SJSA1 (cell line): ENCODE measurements around the gene NDUFS1. TPM values are rescaled to one million over a fixed set of nuclear protein-coding genes. Genes with fewer than 3 reads are reported as not detected.
A peak's percentile ranks its signal among the peaks of the same experiment; 100 is the strongest.
"Not testable (repeated sequence)": the region's sequence is repeated elsewhere in the genome, so short reads cannot be mapped to it uniquely, and the experiment has no call there.

Experiments
- DNase-seq, 2 experiments: peaks; one replicate each; pipeline ENCODE4 v3.0.0-alpha.2; 2015 to 2020; ENCODE audit warnings: low spot score in 2 of 2, low read depth in 1 of 2
- H3K27ac ChIP-seq: fragments of 250-450 bp; sonication (Bioruptor Pico); 2 replicates; pipeline ENCODE4 v1.5.1; 2020; ENCODE audit warnings: mild to moderate bottlenecking, moderate library complexity
- H3K27me3 ChIP-seq: fragments of 250-450 bp; sonication (Bioruptor Pico); replicated peaks from 2 replicates; pipeline ENCODE4 v1.5.1; 2020; ENCODE audit warnings: mild to moderate bottlenecking, moderate library complexity
- H3K36me3 ChIP-seq: fragments of 250-450 bp; sonication (Bioruptor Pico); 2 replicates; pipeline ENCODE4 v1.5.1; 2020; ENCODE audit warnings: mild to moderate bottlenecking
- H3K4me1 ChIP-seq: fragments of 250-450 bp; sonication (Bioruptor Pico); replicated peaks from 2 replicates; pipeline ENCODE4 v1.6.1; 2021; ENCODE audit warnings: mild to moderate bottlenecking
- H3K4me3 ChIP-seq: fragments of 250-450 bp; sonication (Bioruptor Pico); 2 replicates; pipeline ENCODE4 v1.5.1; 2020; ENCODE audit warnings: mild to moderate bottlenecking
- H3K9me3 ChIP-seq: fragments of 250-450 bp; sonication (Bioruptor Pico); replicated peaks from 2 replicates; pipeline ENCODE4 v1.5.1; 2020; ENCODE audit warnings: mild to moderate bottlenecking
- total RNA-seq: library from RNA; depleted of rRNA; stranded (reverse); fragments of >200 nt; shearing (Covaris generic); gene quantifications from 2 replicates; pipeline ENCODE4 v1.2.3, GENCODE V29; 2014

Gene NDUFS1
- total RNA-seq, 1 experiment from 2014 or later, result 162 TPM

DNA sequence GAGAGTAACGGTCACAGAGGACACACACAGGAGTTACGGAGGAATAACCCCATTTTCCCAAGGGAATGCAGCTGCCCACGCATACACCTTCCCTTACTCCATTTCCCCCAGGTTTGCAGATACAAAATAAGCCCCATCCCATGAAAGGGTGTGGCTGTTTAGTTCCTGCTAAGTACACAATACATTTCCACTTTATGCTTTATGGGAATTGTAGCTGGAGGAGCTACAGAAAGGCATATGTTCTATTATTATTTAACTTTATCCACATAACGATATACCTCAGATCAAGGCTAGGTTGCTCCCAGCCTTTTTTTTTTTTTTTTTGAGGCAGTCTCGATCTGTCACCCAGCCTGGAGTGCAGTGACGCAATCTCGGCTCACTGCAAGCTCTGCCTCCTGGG lies 50.5 kb downstream of the NDUFS1 start:
- DNase-seq, result no peak
- H3K9me3 ChIP-seq, result no peaks in the 10 kb centered on the region
- H3K4me3 ChIP-seq, result no peak overlapping the region
- no peak overlapping the region for H3K27ac ChIP-seq
- peaks cover 10% of the 10 kb centered on the region for H3K4me1 ChIP-seq
- H3K36me3 ChIP-seq, result no peaks in the 10 kb centered on the region
- H3K27me3 ChIP-seq, result no peaks in the 10 kb centered on the region

DNA sequence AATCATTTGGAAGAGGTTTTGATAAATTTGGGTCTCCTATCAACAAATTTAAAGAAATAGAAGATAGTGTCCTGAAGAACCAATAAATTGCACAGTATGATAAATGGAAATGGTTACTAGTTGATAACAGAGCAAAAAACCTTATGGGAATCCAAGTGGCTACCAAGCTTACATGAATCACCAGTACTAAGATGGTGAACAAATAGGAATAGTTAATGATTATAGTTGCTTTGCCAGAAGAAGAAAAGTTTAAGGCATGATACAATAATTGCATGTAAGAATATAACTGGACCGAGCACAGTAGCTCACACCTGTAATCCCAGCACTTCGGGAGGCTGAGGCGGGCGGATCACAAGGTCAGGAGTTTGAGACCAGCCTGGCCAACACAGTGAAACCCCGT lies 53.7 kb downstream of the NDUFS1 start:
- H3K27ac ChIP-seq, result no peak overlapping the region; the same call in 1 of the 2 replicates
- H3K27me3 ChIP-seq, result no peaks in the 10 kb centered on the region
- H3K36me3 ChIP-seq, result no peaks in the 10 kb centered on the region
- peaks cover 10% of the 10 kb centered on the region for H3K4me1 ChIP-seq
- no peak for DNase-seq
- no peak overlapping the region for H3K4me3 ChIP-seq
- H3K9me3 ChIP-seq, result no peaks in the 10 kb centered on the region

GRCh38 chr2:206105038-206105437 lies 54.2 kb downstream of the NDUFS1 start:
- Histone ChIP-seq H3K4me3 (no peak overlapping the region), H3K9me3 (no peaks in the 10 kb centered on the region), H3K4me1 (peaks cover 10% of the 10 kb centered on the region), H3K36me3 (no peaks in the 10 kb centered on the region), H3K27me3 (no peaks in the 10 kb centered on the region), H3K27ac (no peak overlapping the region)
- no peak for DNase-seq

- not testable (repeated sequence) for H3K9me3 ChIP-seq, H3K36me3 ChIP-seq, H3K4me3 ChIP-seq, DNase-seq, H3K4me1 ChIP-seq, H3K27ac ChIP-seq, H3K27me3 ChIP-seq
Observed at GRCh38 chr2:206098872-206099271, 60.4 kb downstream of the NDUFS1 start.

DNA sequence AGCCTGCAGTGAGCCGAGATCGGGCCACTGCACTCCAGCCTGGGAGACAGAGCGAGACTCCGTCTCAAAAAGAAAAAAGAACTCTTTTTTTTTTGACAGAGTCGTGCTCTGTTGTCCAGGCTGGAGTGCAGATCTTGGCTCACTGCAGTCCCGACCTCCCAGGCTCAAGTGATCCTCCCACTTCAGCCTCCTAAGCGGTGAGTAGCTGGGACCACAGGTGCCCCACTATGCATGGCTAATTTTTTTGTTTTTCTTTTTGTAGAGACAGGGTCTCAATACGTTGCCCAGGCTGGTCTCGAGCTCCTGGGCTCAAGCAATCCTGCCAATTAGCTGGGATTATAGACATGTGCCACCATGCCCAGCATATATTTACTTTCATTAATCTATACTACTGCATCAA lies 60.8 kb downstream of the NDUFS1 start:
- no peak overlapping the region for H3K27ac ChIP-seq
- no peaks in the 10 kb centered on the region for H3K4me1 ChIP-seq
- H3K4me3 ChIP-seq, result no peak overlapping the region
- H3K27me3 ChIP-seq, result no peaks in the 10 kb centered on the region
- no peaks in the 10 kb centered on the region for H3K36me3 ChIP-seq
- H3K9me3 ChIP-seq, result no peaks in the 10 kb centered on the region
- DNase-seq, result no peak

GRCh38 chr2:206096876-206097275 lies 62.4 kb downstream of the NDUFS1 start:
- H3K27me3 ChIP-seq, result no peaks in the 10 kb centered on the region
- no peak overlapping the region for H3K4me3 ChIP-seq
- H3K27ac ChIP-seq, result no peak overlapping the region
- H3K9me3 ChIP-seq, result no peaks in the 10 kb centered on the region
- no peak for DNase-seq
- no peaks in the 10 kb centered on the region for H3K36me3 ChIP-seq
- H3K4me1 ChIP-seq, result no peaks in the 10 kb centered on the region

DNA sequence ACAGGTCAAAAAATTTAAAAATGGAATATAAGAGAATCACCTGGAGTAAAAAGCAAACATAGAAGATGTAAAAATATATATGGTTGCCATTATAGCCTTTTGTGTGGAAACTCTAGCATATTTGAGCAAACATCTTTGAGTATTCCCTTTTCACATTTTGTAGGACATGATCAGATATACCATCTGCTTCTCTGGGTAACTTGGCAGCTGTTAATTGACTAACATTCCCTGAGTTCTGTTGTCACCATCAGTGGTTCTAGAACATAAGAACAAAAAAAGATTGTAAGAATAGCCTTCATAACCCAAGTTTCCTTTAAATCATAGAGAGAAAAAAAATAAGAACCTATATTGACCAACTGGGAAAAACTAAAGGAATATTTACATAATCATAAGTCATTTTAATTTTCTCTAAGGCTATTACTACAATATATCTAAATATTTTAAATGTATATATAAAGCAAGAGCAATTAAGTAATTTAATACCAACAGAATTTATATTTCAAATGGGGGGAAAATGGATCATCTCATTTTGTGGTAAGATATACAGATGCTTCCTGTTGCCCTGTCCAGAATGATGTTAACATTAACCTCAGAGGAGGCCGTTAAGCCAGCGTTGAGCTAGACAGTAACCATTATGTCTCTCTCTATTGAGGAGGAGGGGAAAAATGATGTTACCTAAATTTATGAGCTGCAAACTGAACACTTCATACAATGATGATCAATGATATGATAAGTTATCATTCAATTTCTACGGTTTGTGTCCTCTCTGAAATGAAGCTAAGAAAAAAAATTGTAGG lies 63.5 kb downstream of the NDUFS1 start:
- no peak overlapping the region for H3K27ac ChIP-seq
- no peak for DNase-seq
- H3K4me3 ChIP-seq, result no peak overlapping the region
- H3K4me1 ChIP-seq, result no peaks in the 10 kb centered on the region
- H3K9me3 ChIP-seq, result no peaks in the 10 kb centered on the region
- H3K36me3 ChIP-seq, result no peaks in the 10 kb centered on the region
- H3K27me3 ChIP-seq, result no peaks in the 10 kb centered on the region

- no peaks in the 10 kb centered on the region; the same call in 1 of the 2 replicates for H3K4me1 ChIP-seq
- no peaks in the 10 kb centered on the region for H3K9me3 ChIP-seq
- 0 out of 2 replicates have a peak, but pooled peaks cover 7% of the 10 kb centered on the region for H3K36me3 ChIP-seq
- DNase-seq, result no peak
- H3K27me3 ChIP-seq, result no peaks in the 10 kb centered on the region
- no peak overlapping the region for H3K27ac ChIP-seq
- no peak overlapping the region for H3K4me3 ChIP-seq
Observed at GRCh38 chr2:206092297-206092696, 66.9 kb downstream of the NDUFS1 start.

- Histone ChIP-seq H3K9me3 (no peaks in the 10 kb centered on the region), H3K4me3 (no peak overlapping the region), H3K36me3 (peaks cover 12% of the 10 kb centered on the region), H3K27ac (no peak overlapping the region), H3K4me1 (no peaks in the 10 kb centered on the region; the same call in 1 of the 2 replicates), H3K27me3 (no peaks in the 10 kb centered on the region)
- DNase-seq, result no peak
Observed at GRCh38 chr2:206088248-206088647, 71.0 kb downstream of the NDUFS1 start.

DNA sequence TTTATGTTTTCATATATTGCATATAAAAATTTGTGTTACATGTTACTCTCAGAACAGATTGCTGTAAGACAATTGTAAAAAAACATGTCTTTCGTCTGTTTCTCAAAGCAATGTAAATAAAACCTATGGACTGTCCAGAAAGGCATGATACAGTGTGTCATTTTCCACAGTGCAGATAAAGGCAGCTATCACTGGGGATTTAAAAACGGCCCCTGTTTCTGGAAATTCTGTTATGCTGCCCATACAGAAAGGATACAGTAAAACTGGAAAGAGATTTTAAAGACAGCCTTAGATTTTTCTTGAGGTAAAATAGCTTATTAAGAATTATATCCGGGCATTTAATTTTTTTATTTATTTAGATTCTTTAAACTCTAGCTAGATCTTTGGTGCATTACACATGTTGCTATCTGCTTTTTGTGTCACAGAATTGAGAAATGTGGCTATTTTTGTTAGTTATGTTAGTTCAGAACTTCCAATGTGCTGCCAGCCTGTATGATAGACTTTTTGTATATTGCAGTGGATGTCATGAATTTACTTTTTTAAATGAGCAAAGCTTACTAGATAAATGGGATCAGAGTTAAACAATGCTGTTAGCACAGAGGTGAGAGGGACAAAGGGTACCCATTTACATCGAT lies 72.4 kb downstream of the NDUFS1 start:
- H3K36me3 ChIP-seq, result peaks cover 12% of the 10 kb centered on the region
- no peaks in the 10 kb centered on the region for H3K27me3 ChIP-seq
- H3K9me3 ChIP-seq, result no peaks in the 10 kb centered on the region
- peak in 1 of 2 experiments; percentile 15 for DNase-seq
- no peaks in the 10 kb centered on the region; the same call in 1 of the 2 replicates for H3K4me1 ChIP-seq
- peak overlapping the region; percentile 88 for H3K27ac ChIP-seq
- H3K4me3 ChIP-seq, result peak overlapping the region; percentile 90

DNA sequence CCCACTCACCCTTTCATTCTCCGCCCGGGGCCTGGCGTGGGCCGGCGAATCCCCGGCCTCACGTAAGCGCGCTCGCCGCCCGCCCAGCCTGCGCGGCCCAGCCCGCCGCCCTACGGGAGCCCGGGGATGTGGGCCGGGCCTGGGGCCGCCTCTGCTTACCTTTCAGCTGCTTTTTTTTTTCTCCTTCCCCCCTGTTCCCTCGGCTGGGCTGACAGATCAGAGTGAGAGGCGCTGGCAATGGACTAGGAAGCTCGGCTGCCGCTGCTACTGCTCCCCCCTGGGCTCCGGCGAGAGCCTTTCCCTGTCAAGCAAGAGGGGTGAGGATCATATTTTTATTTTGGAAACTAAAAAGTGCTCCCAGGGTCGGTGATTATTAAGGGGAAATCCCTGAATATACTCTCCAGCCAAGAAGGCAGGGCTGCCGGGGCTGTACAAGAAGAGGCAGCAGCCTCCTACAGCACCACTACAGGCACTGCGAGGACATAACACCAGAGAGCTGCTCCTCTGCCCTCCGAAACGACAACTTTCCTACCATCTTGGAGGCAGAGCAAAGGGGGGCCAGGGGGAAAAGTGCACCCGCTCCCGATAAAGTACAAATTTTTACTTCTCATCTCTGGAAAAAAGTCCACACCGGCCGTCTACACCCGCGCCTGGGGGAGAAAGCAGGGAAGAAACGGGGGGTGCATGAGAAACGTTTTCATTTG lies 73.3 kb downstream of the NDUFS1 start, which contains the start of gene INO80D:
INO80D (minus strand) TSS at position 433 of the 704 bp plus-strand sequence. CDS start 23,158 bp downstream, outside the sequence.
- Histone ChIP-seq H3K27ac (peak within 1 kb of the TSS; percentile 88), H3K4me1 (no peaks in the 10 kb centered on the region; the same call in 1 of the 2 replicates), H3K4me3 (peak within 1 kb of the TSS; percentile 90), H3K36me3 (peaks cover 12% of the 10 kb centered on the region), H3K27me3 (no peaks in the 10 kb centered on the region), H3K9me3 (no peaks in the 10 kb centered on the region)
- DNase-seq, result peak; percentile 80 to 94

- DNase-seq, result peak; percentile 48 to 57
- no peaks in the 10 kb centered on the region; the same call in 1 of the 2 replicates for H3K4me1 ChIP-seq
- H3K36me3 ChIP-seq, result peaks cover 12% of the 10 kb centered on the region
- H3K27me3 ChIP-seq, result no peaks in the 10 kb centered on the region
- peak overlapping the region; percentile 90 for H3K4me3 ChIP-seq
- H3K9me3 ChIP-seq, result no peaks in the 10 kb centered on the region
- H3K27ac ChIP-seq, result peak overlapping the region; percentile 88
Observed at GRCh38 chr2:206084870-206085741, 74.1 kb downstream of the NDUFS1 start.

GRCh38 chr2:206084439-206084869 lies 74.8 kb downstream of the NDUFS1 start:
- H3K4me1 ChIP-seq, result no peaks in the 10 kb centered on the region; the same call in 1 of the 2 replicates
- H3K36me3 ChIP-seq, result peaks cover 12% of the 10 kb centered on the region
- peak overlapping the region; percentile 90 for H3K4me3 ChIP-seq
- no peaks in the 10 kb centered on the region for H3K9me3 ChIP-seq
- H3K27ac ChIP-seq, result peak overlapping the region; percentile 88
- H3K27me3 ChIP-seq, result no peaks in the 10 kb centered on the region
- DNase-seq, result peak; percentile 70 to 76
